Hepatocyte (in vitro differentiated cells): ENCODE results near the gene MCOLN3. TPM values are rescaled to one million over a fixed set of nuclear protein-coding genes. Genes with fewer than 3 reads are reported as not detected.

ENCODE experiments used
- DNase-seq: peaks from one replicate; pipeline ENCODE4 v3.0.0-alpha.2; 2016; ENCODE audit warnings: low spot score
- H2AFZ ChIP-seq: fragments of 200-600 bp; sonication (generic); 2 replicates; pipeline ENCODE4 v1.6.0; 2016; ENCODE audit warnings: antibody characterized with exemption, mild to moderate bottlenecking
- H3K27ac ChIP-seq: fragments of 200-600 bp; sonication (generic); 2 replicates; pipeline ENCODE4 v1.5.1; 2016; ENCODE audit warnings: mild to moderate bottlenecking
- H3K27me3 ChIP-seq: fragments of 200-600 bp; sonication (generic); 2 replicates; pipeline ENCODE4 v1.6.1; 2016
- H3K36me3 ChIP-seq: fragments of 200-600 bp; sonication (generic); replicated peaks from 2 replicates; pipeline ENCODE4 v1.5.1; 2016; ENCODE audit warnings: low read depth; ENCODE audit not compliant: insufficient read depth
- H3K4me1 ChIP-seq: fragments of 200-600 bp; sonication (generic); 2 replicates; pipeline ENCODE4 v1.5.1; 2016; ENCODE audit warnings: mild to moderate bottlenecking, moderate library complexity; ENCODE audit not compliant: insufficient read depth
- H3K4me2 ChIP-seq: fragments of 200-600 bp; sonication (generic); 2 replicates; pipeline ENCODE4 v1.6.0; 2016
- H3K4me3 ChIP-seq: fragments of 200-600 bp; sonication (generic); 2 replicates; pipeline ENCODE4 v1.5.1; 2016; ENCODE audit warnings: mild to moderate bottlenecking
- H3K79me2 ChIP-seq: fragments of 200-600 bp; sonication (generic); 2 replicates; pipeline ENCODE4 v1.6.0; 2017; ENCODE audit warnings: mild to moderate bottlenecking
- H3K9me2 ChIP-seq: fragments of 200-600 bp; sonication (generic); replicated peaks from 2 replicates; pipeline ENCODE4 v1.6.0; 2017; ENCODE audit warnings: mild to moderate bottlenecking; ENCODE audit not compliant: insufficient read depth
- H3K9me3 ChIP-seq: fragments of 200-600 bp; sonication (generic); 2 replicates; pipeline ENCODE4 v1.5.1; 2016; ENCODE audit warnings: low read depth, mild to moderate bottlenecking
- H4K20me1 ChIP-seq: fragments of 200-600 bp; sonication (generic); 2 replicates; pipeline ENCODE4 v1.6.0; 2016; ENCODE audit warnings: mild to moderate bottlenecking; ENCODE audit not compliant: insufficient read depth, poor library complexity, severe bottlenecking
- CTCF ChIP-seq: fragments of 200-600 bp; sonication (generic); IDR thresholded peaks from 2 replicates; pipeline ENCODE4 v1.5.1; 2016; ENCODE audit warnings: antibody characterized with exemption, mild to moderate bottlenecking; ENCODE audit not compliant: poor library complexity
- EZH2 ChIP-seq: fragments of 200-600 bp; sonication (generic); IDR thresholded peaks from 2 replicates; pipeline ENCODE4 v1.6.1; 2016; ENCODE audit warnings: antibody characterized with exemption, mild to moderate bottlenecking, borderline replicate concordance
- EZH2phosphoT487 ChIP-seq: fragments of 200-600 bp; sonication (generic); IDR thresholded peaks from one replicate; pipeline ENCODE4 v1.6.1; 2018; ENCODE audit warnings: antibody characterized with exemption, mild to moderate bottlenecking, low read depth, moderate library complexity; ENCODE audit not compliant: unreplicated experiment, severe bottlenecking
- WGBS: methylation state at CpG from one replicate; pipeline ENCODE4 v1.1.6; 2016; ENCODE audit warnings: low lambda C conversion rate; ENCODE audit errors: missing lambda C conversion rate; 5-methylcytosine and 5-hydroxymethylcytosine counted together
- polyA plus RNA-seq: library from polyadenylated mRNA; unstranded; fragments of >200 nt; fragmentation: Nextera tagmentation; extraction: Ambion mirVana; gene quantifications from 2 replicates; pipeline ENCODE4 v1.2.1, GENCODE V29; 2016
- total RNA-seq: library from RNA; depleted of rRNA; stranded (reverse); fragments of >200 nt; gene quantifications from 2 replicates; pipeline ENCODE4 v1.2.3, GENCODE V29; 2014

Gene MCOLN3
- total and polyA plus RNA-seq, 2 experiments from 2014 or later: 13.9 to 16.4 TPM

GRCh38 chr1:84968101-84968500, 80.2 kb downstream of the MCOLN3 start:
- no peaks in the 10 kb centered on the region for H4K20me1 ChIP-seq
- H3K4me1 ChIP-seq: no peaks in the 10 kb centered on the region
- no peaks in the 10 kb centered on the region for H3K36me3 ChIP-seq
- H3K79me2 ChIP-seq: no peaks in the 10 kb centered on the region
- no peak overlapping the region for H2AFZ ChIP-seq
- no peak overlapping the region for H3K4me3 ChIP-seq
- H3K4me2 ChIP-seq: no peak overlapping the region
- WGBS: 90% methylated on average over 1 of the region's 1 CpG
- H3K9me3 ChIP-seq: no peaks in the 10 kb centered on the region
- H3K27me3 ChIP-seq: no peaks in the 10 kb centered on the region
- no peak for DNase-seq
- H3K9me2 ChIP-seq: no peaks in the 10 kb centered on the region
- no peak overlapping the region for H3K27ac ChIP-seq
- TF ChIP-seq CTCF (no peak), EZH2phosphoT487 (no peak), EZH2 (no peak)

Other genes starting within 250 kb of the MCOLN3 start
- 1.8 and 2.7 TPM in 2 replicates for gene LPAR3, start 155.3 kb downstream of the MCOLN3 start, total RNA-seq
- 0.18 and 1.3 TPM in 2 replicates for gene LPAR3, start 155.3 kb downstream of the MCOLN3 start, polyA plus RNA-seq
- 0.63 and 1.2 TPM in 2 replicates for gene MCOLN2, start 51.4 kb downstream of the MCOLN3 start, total RNA-seq
- gene MCOLN2, start 51.4 kb downstream of the MCOLN3 start, polyA plus RNA-seq: 1.2 and 1.9 TPM in 2 replicates
- 12.8 and 14.9 TPM in 2 replicates for gene SYDE2, start 152.5 kb upstream of the MCOLN3 start, total RNA-seq
- 4.9 and 5.5 TPM in 2 replicates for gene SYDE2, start 152.5 kb upstream of the MCOLN3 start, polyA plus RNA-seq
- gene C1orf52, start 211.2 kb upstream of the MCOLN3 start, total RNA-seq: 27.2 and 30.1 TPM in 2 replicates
- 39.2 and 41.2 TPM in 2 replicates for gene C1orf52, start 211.2 kb upstream of the MCOLN3 start, polyA plus RNA-seq
- gene BCL10, start 228.1 kb upstream of the MCOLN3 start, total RNA-seq: 33.5 and 36.4 TPM in 2 replicates
- 25.9 and 28.7 TPM in 2 replicates for gene BCL10, start 228.1 kb upstream of the MCOLN3 start, polyA plus RNA-seq